ENCODE measurements around the gene ZFAND3.

- TF ChIP-seq, protein P1, sequence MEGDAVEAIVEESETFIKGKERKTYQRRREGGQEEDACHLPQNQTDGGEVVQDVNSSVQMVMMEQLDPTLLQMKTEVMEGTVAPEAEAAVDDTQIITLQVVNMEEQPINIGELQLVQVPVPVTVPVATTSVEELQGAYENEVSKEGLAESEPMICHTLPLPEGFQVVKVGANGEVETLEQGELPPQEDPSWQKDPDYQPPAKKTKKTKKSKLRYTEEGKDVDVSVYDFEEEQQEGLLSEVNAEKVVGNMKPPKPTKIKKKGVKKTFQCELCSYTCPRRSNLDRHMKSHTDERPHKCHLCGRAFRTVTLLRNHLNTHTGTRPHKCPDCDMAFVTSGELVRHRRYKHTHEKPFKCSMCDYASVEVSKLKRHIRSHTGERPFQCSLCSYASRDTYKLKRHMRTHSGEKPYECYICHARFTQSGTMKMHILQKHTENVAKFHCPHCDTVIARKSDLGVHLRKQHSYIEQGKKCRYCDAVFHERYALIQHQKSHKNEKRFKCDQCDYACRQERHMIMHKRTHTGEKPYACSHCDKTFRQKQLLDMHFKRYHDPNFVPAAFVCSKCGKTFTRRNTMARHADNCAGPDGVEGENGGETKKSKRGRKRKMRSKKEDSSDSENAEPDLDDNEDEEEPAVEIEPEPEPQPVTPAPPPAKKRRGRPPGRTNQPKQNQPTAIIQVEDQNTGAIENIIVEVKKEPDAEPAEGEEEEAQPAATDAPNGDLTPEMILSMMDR (IDR thresholded peaks at IDR 0.05) = no peak
- no peak for TF ChIP-seq EP300 (IDR thresholded peaks at IDR 0.05)
- no peak for TF ChIP-seq POLR2AphosphoS5 (IDR thresholded peaks at IDR 0.05)
Measured at GRCh38 chr6:37990762-37991525, 171.4 kb downstream of the ZFAND3 start.
